ENCODE results near the gene LMBR1L. TPM values are rescaled to one million over a fixed set of nuclear protein-coding genes. Genes with fewer than 3 reads are reported as not detected.
"Not testable (repeated sequence)": the region's sequence is repeated elsewhere in the genome, so short reads cannot be mapped to it uniquely, and the experiment has no call there.

LMBR1L gene
- total RNA-seq, 2 donors from 2014 or later: 25.2 to 143 TPM

DNA sequence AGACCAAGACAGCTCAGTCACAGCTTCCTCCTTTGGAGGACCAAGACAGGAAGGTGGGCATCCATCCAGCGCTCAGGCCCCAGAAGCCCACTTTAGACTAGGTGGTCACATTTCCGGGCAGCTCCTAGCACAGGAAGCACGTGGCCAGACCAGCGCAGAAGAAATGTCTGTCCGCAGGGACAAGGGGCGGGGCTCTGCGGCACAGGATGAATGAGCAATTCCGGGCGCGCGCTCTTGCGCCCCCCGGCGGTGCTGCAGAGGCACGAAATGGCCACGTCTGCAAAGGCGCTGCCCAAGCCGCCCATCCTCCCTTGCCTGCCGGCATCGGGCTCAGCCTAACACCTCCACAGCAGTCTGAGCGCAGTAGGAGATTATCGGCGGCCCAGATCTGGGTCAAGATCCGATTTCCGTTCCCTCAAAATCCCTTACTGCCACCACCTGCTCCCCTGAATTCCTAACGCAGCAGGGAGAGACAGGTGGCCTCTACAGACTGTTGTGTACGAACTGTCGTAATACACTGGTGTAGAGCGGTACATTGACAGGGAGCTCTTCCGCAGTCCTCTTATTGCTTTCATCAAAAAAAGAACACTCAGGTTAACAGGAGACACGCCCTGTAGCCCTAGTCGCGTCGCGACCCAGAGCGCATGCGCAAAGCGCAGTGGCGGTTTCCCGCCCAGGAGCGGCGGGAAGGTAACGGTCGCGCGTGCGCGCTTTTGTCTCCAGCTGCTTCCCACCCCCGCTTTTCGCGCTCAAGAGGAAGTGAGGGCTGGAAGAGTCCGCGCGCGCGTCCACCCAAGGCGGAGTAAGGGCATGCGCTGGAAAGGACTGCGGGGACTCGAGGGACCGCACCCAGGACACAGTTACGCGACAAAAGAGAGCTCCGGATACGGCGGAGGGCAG, 19.8 kb upstream of the LMBR1L start:
- under 1% methylated on average over 66 of the region's 66 CpGs for WGBS
- Histone ChIP-seq H3K4me1 (replicated peaks) (no peaks in the 10 kb centered on the region), H3K27ac (peak overlapping the region; percentile 98 to 100), H3K36me3 (no peaks in the 10 kb centered on the region), H3K4me3 (peak overlapping the region; percentile 85 to 97), H3K9me3 (no peaks in the 10 kb centered on the region), H3K27me3 (replicated peaks; ENCODE audit: insufficient read depth) (no peaks in the 10 kb centered on the region)
- TF ChIP-seq POLR2AphosphoS5 (IDR thresholded peaks at IDR 0.05): peak; percentile 95
- TF ChIP-seq POLR2A (IDR thresholded peaks at IDR 0.05): peak; percentile 66
- TF ChIP-seq, protein P1, sequence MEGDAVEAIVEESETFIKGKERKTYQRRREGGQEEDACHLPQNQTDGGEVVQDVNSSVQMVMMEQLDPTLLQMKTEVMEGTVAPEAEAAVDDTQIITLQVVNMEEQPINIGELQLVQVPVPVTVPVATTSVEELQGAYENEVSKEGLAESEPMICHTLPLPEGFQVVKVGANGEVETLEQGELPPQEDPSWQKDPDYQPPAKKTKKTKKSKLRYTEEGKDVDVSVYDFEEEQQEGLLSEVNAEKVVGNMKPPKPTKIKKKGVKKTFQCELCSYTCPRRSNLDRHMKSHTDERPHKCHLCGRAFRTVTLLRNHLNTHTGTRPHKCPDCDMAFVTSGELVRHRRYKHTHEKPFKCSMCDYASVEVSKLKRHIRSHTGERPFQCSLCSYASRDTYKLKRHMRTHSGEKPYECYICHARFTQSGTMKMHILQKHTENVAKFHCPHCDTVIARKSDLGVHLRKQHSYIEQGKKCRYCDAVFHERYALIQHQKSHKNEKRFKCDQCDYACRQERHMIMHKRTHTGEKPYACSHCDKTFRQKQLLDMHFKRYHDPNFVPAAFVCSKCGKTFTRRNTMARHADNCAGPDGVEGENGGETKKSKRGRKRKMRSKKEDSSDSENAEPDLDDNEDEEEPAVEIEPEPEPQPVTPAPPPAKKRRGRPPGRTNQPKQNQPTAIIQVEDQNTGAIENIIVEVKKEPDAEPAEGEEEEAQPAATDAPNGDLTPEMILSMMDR (IDR thresholded peaks at IDR 0.05): peak; percentile 73 to 93 (median 89)
- intact Hi-C loops (cut with DNase I): loop anchor here (1.0 to 2.0 kb wide), 2 partner anchors 58 to 105 kb away; partner anchors contain the start of gene TUBA1A
- DNase-seq (ENCODE audit: low spot score): peak; percentile 92

DNA sequence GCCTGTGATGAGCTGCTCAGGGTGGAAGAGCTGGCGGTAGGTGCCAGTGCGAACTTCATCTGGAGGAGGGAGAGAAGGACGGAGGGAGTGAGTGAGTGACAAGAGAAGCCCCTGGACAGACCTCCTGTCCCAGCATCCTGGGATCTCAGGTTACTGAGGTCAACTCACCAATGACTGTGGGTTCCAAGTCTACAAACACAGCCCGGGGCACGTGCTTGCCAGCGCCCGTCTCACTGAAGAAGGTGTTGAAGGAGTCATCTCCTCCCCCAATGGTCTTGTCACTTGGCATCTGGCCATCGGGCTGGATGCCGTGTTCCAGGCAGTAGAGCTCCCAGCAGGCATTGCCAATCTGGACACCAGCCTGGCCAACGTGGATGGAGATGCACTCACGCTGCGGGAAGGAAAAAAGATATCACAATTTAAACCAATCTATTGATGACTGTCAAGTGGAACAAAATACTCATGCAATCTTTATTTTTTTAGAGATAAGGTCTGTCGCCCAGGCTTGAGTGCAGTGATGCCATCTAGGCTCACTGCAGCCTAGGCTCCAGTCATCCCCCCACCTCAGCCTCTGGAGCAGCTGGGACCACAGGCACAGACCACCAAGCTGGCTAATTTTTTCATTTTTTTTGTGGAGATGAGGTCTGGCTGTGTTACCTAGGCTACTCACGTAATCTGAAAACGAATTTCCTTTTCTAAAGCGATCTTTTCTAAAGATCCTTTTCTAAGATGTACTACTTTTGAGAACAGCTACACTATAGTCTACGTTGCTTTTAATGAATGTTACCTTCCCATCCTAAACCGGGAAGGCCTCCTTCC, 18.9 kb upstream of the LMBR1L start:
- Histone ChIP-seq H3K4me3 (peak overlapping the region; percentile 85 to 97), H3K27me3 (replicated peaks; ENCODE audit: insufficient read depth) (no peaks in the 10 kb centered on the region), H3K4me1 (replicated peaks) (no peaks in the 10 kb centered on the region), H3K27ac (peak overlapping the region; percentile 98 to 100), H3K36me3 (no peaks in the 10 kb centered on the region), H3K9me3 (no peaks in the 10 kb centered on the region)
- no peak for DNase-seq (ENCODE audit: low spot score)
- intact Hi-C loops (cut with DNase I): loop anchor here (1.0 to 10.0 kb wide), 3 partner anchors 59 to 106 kb away; partner anchors contain the start of genes KMT2D, RHEBL1 and TUBA1A
- TF ChIP-seq POLR2A (IDR thresholded peaks at IDR 0.05): no peak
- no peak for TF ChIP-seq POLR2AphosphoS5 (IDR thresholded peaks at IDR 0.05)
- TF ChIP-seq, protein P1 (IDR thresholded peaks at IDR 0.05): no peak
- WGBS: 48% methylated on average over 18 of the region's 18 CpGs

DNA sequence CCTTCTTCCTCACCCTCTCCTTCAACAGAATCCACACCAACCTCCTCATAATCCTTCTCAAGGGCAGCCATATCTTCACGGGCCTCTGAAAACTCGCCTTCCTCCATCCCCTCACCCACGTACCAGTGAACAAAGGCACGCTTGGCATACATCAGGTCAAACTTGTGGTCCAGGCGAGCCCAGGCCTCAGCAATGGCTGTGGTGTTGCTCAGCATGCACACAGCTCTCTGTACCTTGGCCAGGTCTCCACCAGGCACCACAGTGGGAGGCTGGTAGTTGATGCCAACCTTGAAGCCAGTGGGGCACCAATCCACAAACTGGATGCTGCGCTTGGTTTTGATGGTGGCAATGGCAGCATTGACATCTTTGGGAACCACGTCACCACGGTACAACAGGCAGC, 17.3 kb upstream of the LMBR1L start:
- WGBS: 88% methylated on average over 6 of the region's 8 CpGs
- not testable (repeated sequence) for H3K9me3 ChIP-seq; H3K4me3 ChIP-seq; H3K36me3 ChIP-seq; H3K4me1 ChIP-seq (replicated peaks); H3K27ac ChIP-seq; DNase-seq (ENCODE audit: low spot score); H3K27me3 ChIP-seq (replicated peaks; ENCODE audit: insufficient read depth)
- intact Hi-C loops (cut with DNase I): loop anchor here (10.0 kb wide), 1 partner anchor 63 kb away; the partner anchor contains the start of genes KMT2D and RHEBL1

DNA sequence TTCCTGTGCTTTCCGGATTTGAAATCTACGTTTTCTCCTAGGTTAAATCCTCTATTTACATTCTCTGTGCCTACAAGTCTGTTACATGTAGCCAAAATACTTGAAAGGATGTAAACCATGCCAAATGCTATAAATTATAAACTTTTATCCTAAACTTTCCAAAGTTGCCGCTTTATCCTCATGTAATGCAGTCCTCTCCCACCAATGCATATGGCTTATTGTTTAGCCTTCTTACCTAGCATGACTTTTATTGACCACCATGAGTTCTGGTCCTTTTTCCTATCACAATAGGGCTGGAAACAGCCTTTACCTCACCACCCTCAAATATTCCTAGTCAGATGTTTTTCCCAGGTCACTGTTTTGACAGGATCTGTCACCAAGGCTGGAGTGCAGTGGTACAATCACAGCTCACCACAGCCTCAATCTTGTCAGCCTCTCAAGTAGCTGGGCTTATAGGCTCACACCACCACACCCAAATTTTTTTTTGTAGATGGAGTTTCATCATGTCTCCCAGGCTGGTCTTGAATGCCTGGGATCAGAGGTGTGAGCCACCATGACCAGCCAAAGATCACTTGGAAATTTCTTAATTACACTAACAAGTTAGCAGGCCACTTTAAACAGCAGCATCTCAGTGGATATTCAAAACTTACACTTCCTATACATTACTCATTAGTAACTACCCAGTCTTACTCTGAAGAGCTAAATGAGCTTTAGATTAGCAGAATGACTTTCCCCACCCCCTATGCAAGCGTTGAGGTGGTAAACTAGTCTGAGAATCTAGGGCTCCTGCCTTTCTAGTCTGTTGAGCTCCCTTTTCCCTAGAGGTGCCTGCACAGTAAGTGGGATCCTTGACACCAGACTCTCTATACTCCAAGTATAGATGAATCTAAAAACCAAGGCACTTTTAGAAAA, 16.5 kb upstream of the LMBR1L start:
- Histone ChIP-seq H3K4me3 (no peak overlapping the region), H3K27ac (no peak overlapping the region), H3K36me3 (no peaks in the 10 kb centered on the region), H3K9me3 (no peaks in the 10 kb centered on the region), H3K27me3 (replicated peaks; ENCODE audit: insufficient read depth) (no peaks in the 10 kb centered on the region), H3K4me1 (replicated peaks) (no peaks in the 10 kb centered on the region)
- TF ChIP-seq POLR2AphosphoS5 (IDR thresholded peaks at IDR 0.05) (no peak), POLR2A (IDR thresholded peaks at IDR 0.05) (no peak)
- TF ChIP-seq, protein P1 (IDR thresholded peaks at IDR 0.05): no peak
- WGBS: 61% methylated on average over 4 of the region's 4 CpGs
- no peak for DNase-seq (ENCODE audit: low spot score)
- intact Hi-C loops (cut with DNase I): loop anchor here (10.0 kb wide), 1 partner anchor 62 kb away; the partner anchor contains the start of genes KMT2D and RHEBL1

Data from prostate gland (tissue), 2 donors.